ENCODE data around the gene ASTN1.

ASTN1 gene

GRCh38 chr1:176864211-176864610, 300.3 kb downstream of the ASTN1 start:
- TF ChIP-seq CTCF (conservative IDR thresholded peaks at IDR 0.05; ENCODE audit: control insufficient read depth, insufficient read depth, low read depth, low read length): no peak
- DNase-seq (ENCODE audit: low read depth): no peak

DNA sequence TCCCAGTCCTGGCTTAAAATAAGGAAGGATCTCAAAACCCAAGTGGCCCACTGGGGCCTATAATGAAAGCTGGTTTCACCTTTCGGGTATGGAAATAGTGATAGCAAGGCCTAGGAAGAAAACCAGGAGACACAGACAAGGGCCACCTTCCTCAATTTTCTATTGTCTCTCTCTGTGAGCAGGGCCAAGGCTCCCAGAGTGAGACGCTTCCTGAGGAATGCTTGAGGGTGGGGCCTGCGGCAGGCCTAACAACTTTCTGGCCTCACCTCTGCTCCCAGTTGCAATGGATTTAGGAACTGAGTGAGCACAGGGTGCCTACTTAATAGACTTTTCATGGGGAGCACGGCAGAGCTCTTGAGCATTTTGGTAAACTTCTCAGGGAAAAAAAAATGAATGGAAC, 300.9 kb downstream of the ASTN1 start:
- H3K4me3 ChIP-seq (ENCODE audit: control insufficient read depth, low read depth, low read length): no peak overlapping the region
- no peak for DNase-seq (ENCODE audit: low read depth)
- TF ChIP-seq CTCF (conservative IDR thresholded peaks at IDR 0.05; ENCODE audit: control insufficient read depth, insufficient read depth, low read depth, low read length): no peak

More at GRCh38 chr1:176864211-176864610, 300.3 kb downstream of the ASTN1 start:
- H3K4me3 ChIP-seq (ENCODE audit: control insufficient read depth, low read depth, low read length): no peak overlapping the region

- DNase-seq (ENCODE audit: low read depth): no peak
- TF ChIP-seq CTCF (conservative IDR thresholded peaks at IDR 0.05; ENCODE audit: control insufficient read depth, insufficient read depth, low read depth, low read length): no peak
- H3K4me3 ChIP-seq (ENCODE audit: control insufficient read depth, low read depth, low read length): no peak overlapping the region
Measured at GRCh38 chr1:176858433-176858916, 306.0 kb downstream of the ASTN1 start.

GRCh38 chr1:176857632-176858031, 306.9 kb downstream of the ASTN1 start:
- no peak overlapping the region for H3K4me3 ChIP-seq (ENCODE audit: control insufficient read depth, low read depth, low read length)
- no peak for TF ChIP-seq CTCF (conservative IDR thresholded peaks at IDR 0.05; ENCODE audit: control insufficient read depth, insufficient read depth, low read depth, low read length)
- no peak for DNase-seq (ENCODE audit: low read depth)

GRCh38 chr1:176854758-176855745, 309.5 kb downstream of the ASTN1 start:
- TF ChIP-seq CTCF (conservative IDR thresholded peaks at IDR 0.05; ENCODE audit: control insufficient read depth, insufficient read depth, low read depth, low read length): no peak
- DNase-seq (ENCODE audit: low read depth): no peak
- no peak overlapping the region for H3K4me3 ChIP-seq (ENCODE audit: control insufficient read depth, low read depth, low read length)

GRCh38 chr1:176854121-176854520, 310.4 kb downstream of the ASTN1 start:
- TF ChIP-seq CTCF (conservative IDR thresholded peaks at IDR 0.05; ENCODE audit: control insufficient read depth, insufficient read depth, low read depth, low read length): no peak
- DNase-seq (ENCODE audit: low read depth): no peak
- H3K4me3 ChIP-seq (ENCODE audit: control insufficient read depth, low read depth, low read length): no peak overlapping the region

All from fibroblast of mammary gland (primary cell).